GM18498 (cell line): ENCODE data around the gene CLEC4D.
A peak's percentile ranks its signal among the peaks of the same experiment; 100 is the strongest.
"Not testable (repeated sequence)": the region's sequence is repeated elsewhere in the genome, so short reads cannot be mapped to it uniquely, and the experiment has no call there.

ENCODE experiments used
- ATAC-seq: cut with Tn5 transposase; IDR thresholded peaks from one replicate; pipeline ENCODE4 v1.9.1; 2021; ENCODE audit warnings: mild to moderate bottlenecking, moderate library complexity; ENCODE audit not compliant: unreplicated experiment

The CLEC4D gene

GRCh38 chr12:8513256-8513655 is at the start of gene CLEC4D:
Gene CLEC4D, plus strand, starts transcription at chr12:8513503. Its CDS starts 230 bp downstream, at chr12:8513733.
- no peak for ATAC-seq

GRCh38 chr12:8465301-8465996 is 47.9 kb upstream of the CLEC4D start:
- no peak for ATAC-seq

- ATAC-seq = no peak
Observed at GRCh38 chr12:8466241-8466640, 47.1 kb upstream of the CLEC4D start.

DNA sequence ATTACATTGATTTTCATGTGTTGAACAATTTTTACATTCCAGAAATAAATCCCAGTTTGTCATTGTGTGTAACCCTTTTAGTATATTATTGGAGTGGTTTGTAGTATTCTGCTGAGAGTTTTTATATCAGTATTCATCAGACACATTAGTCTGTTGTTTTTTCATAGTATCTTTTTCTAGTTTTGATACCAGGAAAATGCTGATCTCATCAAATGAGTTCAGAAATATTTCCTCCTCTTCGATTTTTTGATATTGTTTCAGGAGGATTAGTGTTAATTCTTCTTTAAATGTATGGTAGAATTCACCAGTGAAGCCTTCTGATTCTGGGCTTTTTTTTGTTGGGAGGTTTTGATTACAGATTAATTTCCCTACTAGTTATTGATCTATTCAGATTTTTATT is 42.2 kb upstream of the CLEC4D start:
- ATAC-seq = no peak

DNA sequence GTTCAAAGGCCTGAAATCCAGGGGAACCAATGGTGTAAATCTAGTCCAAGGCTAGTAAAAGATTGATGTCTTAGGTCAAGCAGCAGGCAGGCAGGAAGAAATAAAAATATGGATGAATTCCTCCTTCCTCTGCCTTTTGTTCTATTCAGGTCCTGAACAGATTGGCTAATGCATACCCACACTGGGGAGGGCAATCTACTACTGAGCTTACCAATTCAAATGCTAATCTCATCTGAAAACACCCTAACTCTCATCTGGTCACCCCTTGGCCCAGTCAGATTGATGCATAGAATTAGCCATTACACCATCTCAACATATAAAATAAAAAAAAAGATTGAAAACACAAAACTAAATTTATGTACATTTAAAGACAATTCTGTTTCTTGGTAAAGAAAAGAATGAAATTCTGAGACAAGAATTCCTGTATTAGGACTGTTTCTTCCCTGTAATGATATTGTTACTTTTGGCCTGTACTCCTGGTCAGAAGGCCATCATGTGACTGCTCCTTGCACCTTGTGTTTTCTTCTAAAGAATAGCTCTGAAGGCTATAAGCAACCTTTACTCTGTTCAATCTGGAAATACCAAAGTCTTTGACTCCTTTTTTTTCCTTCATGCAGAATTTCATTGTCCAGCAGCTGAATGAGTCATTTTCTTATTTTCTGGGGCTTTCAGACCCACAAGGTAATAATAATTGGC is 37.6 kb upstream of the CLEC4D start:
- no peak for ATAC-seq

- ATAC-seq = no peak
Observed at GRCh38 chr12:8482571-8483061, 30.7 kb upstream of the CLEC4D start.

GRCh38 chr12:8483079-8483478 is 30.2 kb upstream of the CLEC4D start:
- no peak for ATAC-seq

GRCh38 chr12:8491646-8492530 is 21.4 kb upstream of the CLEC4D start:
- ATAC-seq = no peak

DNA sequence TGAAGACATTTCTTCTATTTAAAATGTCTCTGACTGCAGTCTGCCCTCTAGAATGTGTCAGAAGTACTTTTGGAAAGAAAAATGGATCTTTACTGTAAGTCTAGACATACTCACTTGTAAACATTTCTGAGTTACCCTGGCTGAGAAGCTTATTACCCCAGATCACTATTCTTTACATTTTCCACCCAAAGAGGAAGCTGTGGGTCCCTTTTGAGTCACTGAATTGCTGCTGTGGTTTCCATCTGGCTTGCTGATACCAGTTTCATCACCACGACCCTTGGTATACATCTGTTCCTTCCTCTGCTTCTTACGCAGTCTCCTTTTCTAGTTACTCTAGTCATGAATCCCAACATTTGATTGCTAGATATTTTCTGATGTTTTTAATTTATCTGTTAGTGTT is 20.2 kb upstream of the CLEC4D start:
- peak; percentile 99 for ATAC-seq

DNA sequence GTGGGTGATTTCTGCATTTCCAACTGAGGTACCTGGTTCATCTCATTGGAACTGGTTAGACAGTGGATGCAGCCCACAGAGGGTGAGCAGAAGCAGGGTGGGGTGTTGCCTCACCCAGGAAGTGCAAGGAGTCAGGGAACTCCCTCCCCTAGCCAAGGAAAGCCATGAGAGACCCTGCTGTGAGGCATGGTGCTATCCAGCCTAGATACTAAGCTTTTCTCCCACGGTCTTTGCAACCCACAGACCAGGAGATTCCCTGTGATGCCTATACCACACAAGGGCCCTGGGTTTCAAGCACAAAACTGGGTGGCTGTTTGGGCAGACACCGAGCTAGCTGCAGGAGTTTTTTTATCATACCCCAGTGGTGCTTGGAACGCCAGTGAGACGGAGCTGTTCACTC is 17.6 kb upstream of the CLEC4D start:
- not testable (repeated sequence) for ATAC-seq

DNA sequence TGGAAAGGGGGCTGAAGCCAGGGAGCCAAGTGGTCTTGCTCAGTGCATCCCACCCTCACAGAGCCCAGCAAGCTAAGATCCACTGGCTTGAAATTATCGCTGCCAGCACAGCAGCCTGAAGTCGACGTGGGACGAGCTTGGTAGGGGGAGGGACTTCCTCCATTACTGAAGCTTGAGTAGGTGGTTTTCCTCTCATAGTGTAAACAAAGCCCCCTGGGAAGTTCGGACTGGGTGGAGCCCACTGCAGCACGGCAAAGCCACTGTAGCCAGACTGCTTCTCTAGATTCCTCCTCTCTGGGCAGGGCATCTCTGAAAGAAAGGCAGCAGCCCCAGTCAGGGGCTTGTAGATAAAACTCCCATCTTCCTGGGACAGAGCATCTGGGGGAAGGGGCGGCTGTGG is 17.2 kb upstream of the CLEC4D start:
- not testable (repeated sequence) for ATAC-seq

DNA sequence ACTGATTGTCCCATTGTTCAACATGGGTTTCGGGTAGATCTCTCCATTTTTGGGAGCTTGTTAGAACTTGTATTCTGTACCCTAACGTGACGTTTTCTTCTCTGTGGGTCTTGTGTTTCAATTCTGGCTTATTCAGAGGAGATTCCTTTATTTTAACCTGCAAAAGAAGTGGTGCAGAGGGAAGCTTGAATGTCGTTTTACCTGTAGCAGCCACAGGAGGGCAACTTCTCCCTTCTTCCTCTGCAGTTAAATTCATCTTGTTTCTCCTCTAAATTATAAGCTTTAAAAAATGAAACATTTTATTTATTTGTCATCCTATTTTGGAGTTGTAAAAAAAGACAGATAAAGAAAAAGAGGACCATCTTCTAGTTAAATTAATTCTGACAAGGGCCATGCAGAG is 13.7 kb upstream of the CLEC4D start:
- ATAC-seq = no peak

DNA sequence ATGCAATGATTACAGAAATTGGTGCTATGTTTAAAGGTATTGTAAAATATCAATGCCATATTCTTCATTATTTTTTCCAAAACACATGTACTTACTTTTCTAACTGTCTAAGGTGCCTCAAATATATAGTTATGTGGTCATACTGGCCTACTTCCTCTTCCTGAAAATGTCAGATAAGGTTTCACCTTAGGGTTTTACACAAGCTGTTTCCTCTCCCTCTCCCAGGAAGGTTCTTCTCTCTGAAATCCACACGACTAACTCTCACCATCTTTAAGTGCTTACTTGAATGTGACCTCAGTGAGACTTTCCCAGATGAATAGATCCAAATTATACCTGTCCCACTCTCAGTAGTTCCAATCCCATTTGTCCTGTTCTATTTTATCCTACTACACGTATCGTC is 11.6 kb upstream of the CLEC4D start:
- ATAC-seq = no peak

GRCh38 chr12:8504351-8504750 is 9.0 kb upstream of the CLEC4D start:
- no peak for ATAC-seq

GRCh38 chr12:8507596-8507995 is 5.7 kb upstream of the CLEC4D start:
- no peak for ATAC-seq

DNA sequence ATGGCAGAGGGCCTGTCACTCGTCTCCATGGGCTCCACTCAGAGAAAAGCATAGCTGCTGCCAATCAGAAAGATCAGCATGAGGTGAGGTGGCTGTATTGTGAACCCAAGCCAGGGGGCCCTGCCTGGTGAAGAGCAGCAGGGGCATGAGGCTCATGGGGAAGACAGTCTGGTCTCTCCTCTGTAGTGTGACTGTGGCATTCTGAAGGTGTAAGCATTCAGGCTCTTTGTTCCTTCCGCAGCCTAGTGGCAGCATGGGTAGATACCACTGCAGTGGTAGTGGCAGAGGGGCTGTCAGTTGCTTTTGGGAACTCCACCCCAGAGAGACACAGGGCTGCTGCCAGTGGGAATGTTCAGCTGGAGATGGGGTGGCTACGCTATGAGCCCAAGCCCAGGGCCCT is 5.1 kb upstream of the CLEC4D start:
- no peak for ATAC-seq

GRCh38 chr12:8508910-8509841 is 4.1 kb upstream of the CLEC4D start:
- ATAC-seq = no peak

DNA sequence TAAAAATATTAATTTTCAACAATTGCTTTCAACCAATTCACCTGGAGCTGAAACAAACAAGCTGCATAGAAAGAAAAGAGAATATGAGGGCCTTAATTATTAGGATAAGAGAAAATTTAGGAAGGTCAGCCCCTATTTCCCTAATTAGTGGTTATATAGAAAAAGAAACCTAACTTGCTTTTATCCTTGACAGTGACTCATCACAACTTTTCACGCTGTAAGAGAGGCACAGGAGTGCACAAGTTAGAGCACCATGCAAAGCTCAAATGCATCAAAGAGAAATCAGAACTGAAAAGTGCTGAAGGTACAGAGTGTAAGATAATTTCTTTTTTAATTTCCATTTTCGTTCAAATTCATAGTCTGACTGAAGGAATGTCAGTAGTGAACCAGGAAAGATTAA is 4.7 kb downstream of the CLEC4D start:
- no peak for ATAC-seq

GRCh38 chr12:8519171-8519570 is 5.9 kb downstream of the CLEC4D start:
- ATAC-seq = no peak
